Activated CD8-positive, alpha-beta T cell treated with anti-CD3 and anti-CD28 coated beads for 36 hours (primary cell): Measurements from ENCODE around the gene TMEM145. TPM values are rescaled to one million over a fixed set of nuclear protein-coding genes. Genes with fewer than 3 reads are reported as not detected.

Experiments
- ATAC-seq: fragments of 200-7000 bp; cut with Tn5 transposase; one replicate; pipeline ENCODE4 v1.10.0; 2021; ENCODE audit warnings: mild to moderate bottlenecking, moderate library complexity
- CTCF ChIA-PET: fragments of 350-600 bp; sonication (Branson Sonifier 250); formaldehyde crosslinking; loops from one replicate; lab custom pipeline; 2021; ENCODE audit warnings: antibody characterized with exemption; lab: Charles Lee
- POLR2A ChIA-PET: fragments of 350-600 bp; sonication (Branson Sonifier 250); formaldehyde crosslinking; loops from one replicate; lab custom pipeline; 2021; ENCODE audit warnings: antibody characterized with exemption; lab: Charles Lee
- DNase-seq: peaks from one replicate; pipeline ENCODE4 v3.0.0-alpha.2; 2020
- H3K27ac Mint-ChIP-seq: one replicate; pipeline ENCODE4 v1.8.0; 2021; ENCODE audit warnings: mild to moderate bottlenecking, mixed read lengths
- H3K27me3 Mint-ChIP-seq: one replicate; pipeline ENCODE4 v1.8.0; 2021; ENCODE audit warnings: mixed read lengths
- H3K36me3 Mint-ChIP-seq: one replicate; pipeline ENCODE4 v1.8.0; 2021; ENCODE audit warnings: low read depth, mixed read lengths
- H3K4me1 Mint-ChIP-seq: one replicate; pipeline ENCODE4 v1.8.0; 2021; ENCODE audit warnings: low read depth, mixed read lengths
- H3K4me3 Mint-ChIP-seq: one replicate; pipeline ENCODE4 v1.8.0; 2021; ENCODE audit warnings: mild to moderate bottlenecking, moderate library complexity, mixed read lengths
- H3K9me3 Mint-ChIP-seq: one replicate; pipeline ENCODE4 v1.8.0; 2021; ENCODE audit warnings: mixed read lengths
- intact Hi-C: fragments of 100-400 bp; cut with micrococcal nuclease; formaldehyde crosslinking; loops from one replicate; pipeline ENCODE4 v1.10.0; 2022
- total RNA-seq, 2 experiments: library from RNA; stranded (reverse); gene quantifications; one replicate each; pipeline ENCODE4 v1.2.3, GENCODE V29; 2021
- TF ChIP-seq, protein P1 (sequence below): fragments of 200-600 bp; IDR thresholded peaks from one replicate; pipeline ENCODE4 v1.8.0; 2022; ENCODE audit warnings: antibody characterized with exemption, mild to moderate bottlenecking

Gene TMEM145
- total RNA-seq, 2 experiments from 2014 or later, result 3.0 to 3.2 TPM

DNA sequence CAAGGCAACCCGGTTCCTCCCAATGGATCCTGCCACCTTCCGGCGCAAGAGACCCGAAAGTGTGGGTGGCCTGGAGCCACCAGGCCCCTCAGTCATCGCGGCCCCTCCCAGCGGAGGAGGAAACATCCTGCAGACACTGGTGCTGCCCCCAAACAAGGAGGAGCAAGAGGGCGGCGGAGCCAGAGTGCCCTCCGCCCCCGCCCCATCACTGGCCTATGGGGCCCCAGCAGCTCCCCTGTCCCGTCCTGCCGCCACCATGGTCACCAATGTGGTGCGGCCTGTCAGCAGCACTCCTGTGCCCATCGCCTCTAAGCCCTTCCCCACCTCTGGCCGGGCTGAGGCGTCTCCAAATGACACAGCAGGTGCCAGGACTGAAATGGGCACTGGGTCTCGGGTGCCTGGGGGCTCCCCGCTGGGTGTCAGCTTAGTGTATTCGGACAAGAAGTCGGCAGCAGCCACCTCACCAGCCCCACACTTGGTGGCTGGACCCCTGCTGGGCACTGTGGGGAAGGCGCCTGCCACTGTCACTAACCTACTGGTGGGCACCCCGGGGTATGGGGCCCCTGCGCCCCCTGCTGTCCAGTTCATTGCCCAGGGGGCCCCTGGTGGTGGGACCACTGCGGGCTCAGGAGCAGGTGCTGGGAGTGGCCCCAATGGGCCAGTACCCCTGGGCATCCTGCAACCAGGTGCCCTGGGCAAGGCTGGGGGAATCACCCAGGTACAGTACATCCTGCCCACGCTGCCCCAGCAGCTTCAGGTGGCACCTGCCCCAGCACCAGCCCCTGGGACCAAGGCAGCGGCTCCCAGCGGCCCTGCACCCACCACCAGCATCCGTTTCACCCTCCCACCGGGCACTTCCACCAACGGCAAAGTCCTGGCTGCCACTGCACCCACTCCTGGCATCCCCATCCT, 22.3 kb upstream of the TMEM145 start:
- no peaks in the 10 kb centered on the region for H3K9me3 Mint-ChIP-seq
- peaks cover 8% of the 10 kb centered on the region for H3K4me1 Mint-ChIP-seq
- peaks cover 19% of the 10 kb centered on the region for H3K36me3 Mint-ChIP-seq
- intact Hi-C loops, result no loop called here
- POLR2A ChIA-PET, result interaction anchor here (1.9 kb wide), 1 partner anchor 180 kb away, joined by 4 read pairs; no protein-coding TSS in a partner anchor
- CTCF ChIA-PET, result interaction anchor here (0.5 to 1.0 kb wide), 4 partner anchors 39 to 57 kb away, joined by 3 read pairs; partner anchors contain the start of gene GSK3A
- no peaks in the 10 kb centered on the region for H3K27me3 Mint-ChIP-seq
- TF ChIP-seq, protein P1, sequence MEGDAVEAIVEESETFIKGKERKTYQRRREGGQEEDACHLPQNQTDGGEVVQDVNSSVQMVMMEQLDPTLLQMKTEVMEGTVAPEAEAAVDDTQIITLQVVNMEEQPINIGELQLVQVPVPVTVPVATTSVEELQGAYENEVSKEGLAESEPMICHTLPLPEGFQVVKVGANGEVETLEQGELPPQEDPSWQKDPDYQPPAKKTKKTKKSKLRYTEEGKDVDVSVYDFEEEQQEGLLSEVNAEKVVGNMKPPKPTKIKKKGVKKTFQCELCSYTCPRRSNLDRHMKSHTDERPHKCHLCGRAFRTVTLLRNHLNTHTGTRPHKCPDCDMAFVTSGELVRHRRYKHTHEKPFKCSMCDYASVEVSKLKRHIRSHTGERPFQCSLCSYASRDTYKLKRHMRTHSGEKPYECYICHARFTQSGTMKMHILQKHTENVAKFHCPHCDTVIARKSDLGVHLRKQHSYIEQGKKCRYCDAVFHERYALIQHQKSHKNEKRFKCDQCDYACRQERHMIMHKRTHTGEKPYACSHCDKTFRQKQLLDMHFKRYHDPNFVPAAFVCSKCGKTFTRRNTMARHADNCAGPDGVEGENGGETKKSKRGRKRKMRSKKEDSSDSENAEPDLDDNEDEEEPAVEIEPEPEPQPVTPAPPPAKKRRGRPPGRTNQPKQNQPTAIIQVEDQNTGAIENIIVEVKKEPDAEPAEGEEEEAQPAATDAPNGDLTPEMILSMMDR, result peak; percentile 63
- ATAC-seq, result peak; percentile 87
- peak; percentile 77 for DNase-seq
- H3K27ac Mint-ChIP-seq, result no peak overlapping the region
- H3K4me3 Mint-ChIP-seq, result no peak overlapping the region

DNA sequence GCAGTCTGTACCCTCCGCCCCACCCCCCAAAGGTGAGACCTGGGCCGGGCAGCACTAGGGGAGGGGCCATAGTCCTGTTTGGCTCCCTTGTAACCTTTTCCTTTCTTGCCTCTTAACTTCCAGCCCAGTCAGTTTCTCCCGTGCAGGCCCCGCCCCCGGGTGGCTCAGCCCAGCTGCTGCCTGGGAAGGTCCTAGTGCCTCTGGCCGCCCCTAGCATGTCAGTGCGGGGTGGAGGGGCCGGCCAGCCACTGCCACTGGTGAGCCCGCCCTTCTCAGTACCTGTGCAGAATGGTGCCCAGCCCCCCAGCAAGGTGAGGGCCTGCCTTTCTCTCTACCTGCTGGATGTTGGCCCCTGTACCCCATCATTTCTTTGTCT, 21.7 kb upstream of the TMEM145 start:
- no peaks in the 10 kb centered on the region for H3K27me3 Mint-ChIP-seq
- ChIA-PET POLR2A (interaction anchor here (1.9 kb wide), 1 partner anchor 180 kb away, joined by 4 read pairs; no protein-coding TSS in a partner anchor), CTCF (interaction anchor here (1.0 kb wide), 1 partner anchor 39 kb away, joined by 3 read pairs; no protein-coding TSS in a partner anchor)
- DNase-seq (no peak), ATAC-seq (no peak)
- H3K36me3 Mint-ChIP-seq, result peaks cover 21% of the 10 kb centered on the region
- peaks cover 6% of the 10 kb centered on the region for H3K4me1 Mint-ChIP-seq
- H3K9me3 Mint-ChIP-seq, result no peaks in the 10 kb centered on the region
- TF ChIP-seq, protein P1, result no peak
- intact Hi-C loops, result no loop called here
- H3K4me3 Mint-ChIP-seq, result no peak overlapping the region
- peak overlapping the region; percentile 55 for H3K27ac Mint-ChIP-seq

DNA sequence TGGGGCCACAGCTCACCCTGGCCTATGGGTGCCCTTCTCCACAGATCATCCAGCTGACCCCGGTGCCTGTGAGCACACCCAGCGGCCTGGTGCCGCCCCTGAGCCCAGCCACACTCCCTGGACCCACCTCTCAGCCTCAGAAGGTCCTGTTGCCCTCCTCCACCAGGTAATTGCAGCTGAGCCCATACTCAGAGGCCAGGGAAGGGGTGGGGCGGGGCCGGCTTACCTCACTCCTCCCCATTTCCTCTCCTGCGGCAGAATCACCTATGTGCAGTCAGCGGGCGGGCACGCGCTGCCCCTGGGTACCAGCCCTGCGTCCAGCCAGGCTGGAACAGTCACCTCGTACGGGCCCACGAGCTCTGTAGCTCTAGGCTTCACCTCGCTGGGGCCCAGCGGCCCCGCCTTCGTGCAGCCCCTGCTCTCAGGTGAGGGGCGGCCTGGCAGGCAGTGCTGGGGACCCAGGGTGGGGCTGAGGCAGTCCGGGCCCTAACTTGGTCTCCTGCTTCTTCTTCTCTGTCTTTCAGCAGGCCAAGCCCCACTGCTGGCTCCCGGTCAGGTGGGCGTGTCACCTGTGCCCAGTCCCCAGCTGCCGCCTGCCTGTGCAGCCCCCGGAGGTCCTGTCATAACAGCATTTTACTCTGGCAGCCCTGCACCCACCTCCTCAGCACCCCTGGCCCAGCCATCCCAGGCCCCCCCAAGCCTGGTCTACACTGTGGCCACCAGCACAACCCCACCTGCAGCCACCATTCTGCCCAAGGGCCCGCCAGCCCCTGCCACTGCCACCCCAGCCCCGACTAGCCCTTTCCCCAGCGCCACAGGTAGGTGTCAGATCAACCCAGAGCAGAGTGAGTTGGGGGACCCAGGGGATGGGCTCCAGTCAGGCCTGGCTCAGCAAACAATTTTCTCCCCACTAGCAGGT, 20.8 kb upstream of the TMEM145 start:
- ChIA-PET POLR2A (interaction anchor here (1.9 kb wide), 1 partner anchor 181 kb away, joined by 4 read pairs; no protein-coding TSS in a partner anchor), CTCF (interaction anchor here (1.0 to 1.2 kb wide), 2 partner anchors 24 to 40 kb away, joined by 3 read pairs; no protein-coding TSS in a partner anchor)
- Mint-ChIP-seq H3K27me3 (no peaks in the 10 kb centered on the region), H3K36me3 (peaks cover 24% of the 10 kb centered on the region), H3K4me3 (no peak overlapping the region), H3K27ac (peak overlapping the region; percentile 55), H3K9me3 (no peaks in the 10 kb centered on the region), H3K4me1 (peaks cover 6% of the 10 kb centered on the region)
- DNase-seq (no peak), ATAC-seq (no peak)
- TF ChIP-seq, protein P1, result no peak
- intact Hi-C loops, result no loop called here

DNA sequence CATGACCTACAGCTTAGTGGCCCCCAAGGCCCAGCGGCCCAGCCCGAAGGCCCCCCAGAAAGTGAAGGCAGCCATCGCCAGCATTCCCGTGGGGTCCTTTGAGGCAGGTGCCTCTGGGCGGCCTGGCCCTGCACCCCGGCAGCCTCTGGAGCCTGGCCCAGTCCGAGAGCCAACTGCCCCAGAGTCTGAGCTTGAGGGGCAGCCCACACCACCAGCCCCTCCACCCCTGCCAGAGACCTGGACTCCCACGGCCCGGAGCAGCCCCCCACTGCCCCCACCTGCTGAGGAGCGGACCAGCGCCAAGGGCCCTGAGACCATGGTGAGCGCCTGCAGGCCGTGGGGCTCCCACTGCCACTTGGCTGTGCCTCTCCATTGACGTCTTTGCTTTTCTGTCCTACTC, 20.1 kb upstream of the TMEM145 start:
- H3K27me3 Mint-ChIP-seq, result no peaks in the 10 kb centered on the region
- CTCF ChIA-PET, result interaction anchor here (0.9 to 1.2 kb wide), 2 partner anchors 23 to 194 kb away, joined by 3 read pairs; no protein-coding TSS in a partner anchor

More for the DNA sequence above, 20.1 kb upstream of the TMEM145 start:
- H3K4me1 Mint-ChIP-seq, result peaks cover 6% of the 10 kb centered on the region
- no peak overlapping the region for H3K27ac Mint-ChIP-seq
- no peaks in the 10 kb centered on the region for H3K9me3 Mint-ChIP-seq
- TF ChIP-seq, protein P1, result no peak
- POLR2A ChIA-PET, result interaction anchor here (0.6 to 1.9 kb wide), 2 partner anchors 9 to 182 kb away, joined by 3 to 4 read pairs; partner anchors contain the start of gene PRR19
- H3K36me3 Mint-ChIP-seq, result peaks cover 24% of the 10 kb centered on the region
- intact Hi-C loops, result no loop called here
- ATAC-seq, result no peak
- H3K4me3 Mint-ChIP-seq, result no peak overlapping the region
- no peak for DNase-seq
